ENCODE measurements around the gene AIFM3. TPM values are rescaled to one million over a fixed set of nuclear protein-coding genes. Genes with fewer than 3 reads are reported as not detected.
"Not testable (repeated sequence)": the region's sequence is repeated elsewhere in the genome, so short reads cannot be mapped to it uniquely, and the experiment has no call there.

Gene AIFM3
- total RNA-seq, 1 donor from 2014 or later: 0.20 TPM

- DNase-seq: no peak
Observed at GRCh38 chr22:20959578-20960461, 7.2 kb upstream of the AIFM3 start.

- no peak for DNase-seq
Observed at GRCh38 chr22:20960609-20961008, 6.4 kb upstream of the AIFM3 start.

- DNase-seq: no peak
Observed at GRCh38 chr22:20962491-20962945, 4.5 kb upstream of the AIFM3 start.

GRCh38 chr22:20963201-20964052 lies 3.6 kb upstream of the AIFM3 start:
- DNase-seq: no peak

GRCh38 chr22:20964090-20964798 lies 2.8 kb upstream of the AIFM3 start:
- DNase-seq: no peak

GRCh38 chr22:20964799-20965103 lies 2.3 kb upstream of the AIFM3 start:
- no peak for DNase-seq

GRCh38 chr22:20965104-20965887 lies 1.8 kb upstream of the AIFM3 start:
- DNase-seq: no peak

- DNase-seq: no peak
Observed at GRCh38 chr22:20965888-20966855, 883 bp upstream of the AIFM3 start.

GRCh38 chr22:20967697-20968211 lies 699 bp downstream of the AIFM3 start:
- no peak for DNase-seq

- no peak for DNase-seq
Observed at GRCh38 chr22:20968281-20968977, 1.4 kb downstream of the AIFM3 start.

- DNase-seq: no peak
Observed at GRCh38 chr22:20970939-20971657, 4.0 kb downstream of the AIFM3 start.

GRCh38 chr22:20972014-20972694 lies 5.1 kb downstream of the AIFM3 start:
- not testable (repeated sequence) for DNase-seq

- no peak for DNase-seq
Observed at GRCh38 chr22:20972933-20973577, 6.0 kb downstream of the AIFM3 start.

- no peak for DNase-seq
Observed at GRCh38 chr22:20973634-20974286, 6.7 kb downstream of the AIFM3 start.

GRCh38 chr22:20974336-20974955 lies 7.4 kb downstream of the AIFM3 start:
- DNase-seq: no peak

- DNase-seq: no peak
Observed at GRCh38 chr22:20975541-20976290, 8.7 kb downstream of the AIFM3 start.

Data from skin of body (tissue), 2 donors.